ENCODE data around the gene MGST1.

DNA sequence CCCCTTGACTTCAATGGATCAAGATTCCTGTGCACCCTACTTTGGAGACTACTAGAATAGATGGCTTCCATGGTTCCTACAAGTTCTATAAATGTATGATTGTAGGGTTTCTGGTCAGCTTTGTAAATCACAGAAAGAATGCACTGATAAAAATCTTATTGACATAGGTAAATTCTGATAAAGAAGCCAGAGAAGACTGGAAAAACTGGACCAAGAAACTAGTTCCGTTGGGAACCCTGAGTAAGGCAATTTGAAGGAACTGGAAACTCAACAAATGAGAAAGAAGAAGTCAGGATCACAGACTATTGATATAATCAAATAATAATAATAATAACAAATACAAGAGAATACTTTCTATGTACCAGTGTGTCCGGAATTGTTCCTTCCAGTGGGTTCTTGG is 15.4 kb upstream of the MGST1 start:
- no peak for TF ChIP-seq EZH2 (IDR thresholded peaks at IDR 0.05; ENCODE audit: low read length)
- TF ChIP-seq, protein P1, sequence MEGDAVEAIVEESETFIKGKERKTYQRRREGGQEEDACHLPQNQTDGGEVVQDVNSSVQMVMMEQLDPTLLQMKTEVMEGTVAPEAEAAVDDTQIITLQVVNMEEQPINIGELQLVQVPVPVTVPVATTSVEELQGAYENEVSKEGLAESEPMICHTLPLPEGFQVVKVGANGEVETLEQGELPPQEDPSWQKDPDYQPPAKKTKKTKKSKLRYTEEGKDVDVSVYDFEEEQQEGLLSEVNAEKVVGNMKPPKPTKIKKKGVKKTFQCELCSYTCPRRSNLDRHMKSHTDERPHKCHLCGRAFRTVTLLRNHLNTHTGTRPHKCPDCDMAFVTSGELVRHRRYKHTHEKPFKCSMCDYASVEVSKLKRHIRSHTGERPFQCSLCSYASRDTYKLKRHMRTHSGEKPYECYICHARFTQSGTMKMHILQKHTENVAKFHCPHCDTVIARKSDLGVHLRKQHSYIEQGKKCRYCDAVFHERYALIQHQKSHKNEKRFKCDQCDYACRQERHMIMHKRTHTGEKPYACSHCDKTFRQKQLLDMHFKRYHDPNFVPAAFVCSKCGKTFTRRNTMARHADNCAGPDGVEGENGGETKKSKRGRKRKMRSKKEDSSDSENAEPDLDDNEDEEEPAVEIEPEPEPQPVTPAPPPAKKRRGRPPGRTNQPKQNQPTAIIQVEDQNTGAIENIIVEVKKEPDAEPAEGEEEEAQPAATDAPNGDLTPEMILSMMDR (optimal IDR thresholded peaks at IDR 0.05 in 1 of 3, IDR thresholded peaks at IDR 0.05 in 1 of 3, conservative IDR thresholded peaks at IDR 0.05 in 1 of 3; ENCODE audit: extremely low read depth in 1 of 3, insufficient read depth in 2 of 3, low read length in 3 of 3): no peak
